ENCODE measurements around the gene FLT3.

Gene FLT3

GRCh38 chr13:27970382-27971235, 129.8 kb downstream of the FLT3 start:
- Histone ChIP-seq H3K9ac (ENCODE audit: low read length) (no peak overlapping the region), H3K4me3 (ENCODE audit: low read length) (peak overlapping the region; percentile 25), H3K27ac (ENCODE audit: low read depth, low read length) (no peak overlapping the region), H3K27me3 (ENCODE audit: control insufficient read depth, insufficient read depth, low read length) (peaks cover 25% of the 10 kb centered on the region), H3K4me1 (ENCODE audit: control insufficient read depth, insufficient read depth, low read length) (no peaks in the 10 kb centered on the region), H3K36me3 (ENCODE audit: control insufficient read depth, insufficient read depth, low read length) (no peaks in the 10 kb centered on the region)

- no peaks in the 10 kb centered on the region for H3K4me1 ChIP-seq (ENCODE audit: control insufficient read depth, insufficient read depth, low read length)
- no peaks in the 10 kb centered on the region for H3K36me3 ChIP-seq (ENCODE audit: control insufficient read depth, insufficient read depth, low read length)
- peaks cover 29% of the 10 kb centered on the region for H3K27me3 ChIP-seq (ENCODE audit: control insufficient read depth, insufficient read depth, low read length)
- peak overlapping the region; percentile 25 for H3K4me3 ChIP-seq (ENCODE audit: low read length)
- no peak overlapping the region for H3K9ac ChIP-seq (ENCODE audit: low read length)
- H3K27ac ChIP-seq (ENCODE audit: low read depth, low read length), result no peak overlapping the region
Observed at GRCh38 chr13:27969866-27970229, 130.5 kb downstream of the FLT3 start.

- no peaks in the 10 kb centered on the region for H3K4me1 ChIP-seq (ENCODE audit: control insufficient read depth, insufficient read depth, low read length)
- no peaks in the 10 kb centered on the region for H3K36me3 ChIP-seq (ENCODE audit: control insufficient read depth, insufficient read depth, low read length)
- peak within 1 kb of the TSS; percentile 78 for H3K4me3 ChIP-seq (ENCODE audit: low read length)
- peak within 1 kb of the TSS; percentile 68 for H3K9ac ChIP-seq (ENCODE audit: low read length)
- H3K27me3 ChIP-seq (ENCODE audit: control insufficient read depth, insufficient read depth, low read length), result peaks cover 32% of the 10 kb centered on the region
- H3K27ac ChIP-seq (ENCODE audit: low read depth, low read length), result no peak within 1 kb of the TSS
Observed at GRCh38 chr13:27969082-27969865, 131.1 kb downstream of the FLT3 start, which contains the start of gene CDX2. Gene CDX2, minus strand, starts transcription at chr13:27969315. Its CDS starts 309 bp downstream, at chr13:27969006.

- Histone ChIP-seq H3K36me3 (ENCODE audit: control insufficient read depth, insufficient read depth, low read length) (no peaks in the 10 kb centered on the region), H3K4me1 (ENCODE audit: control insufficient read depth, insufficient read depth, low read length) (no peaks in the 10 kb centered on the region), H3K27ac (ENCODE audit: low read depth, low read length) (no peak overlapping the region), H3K9ac (ENCODE audit: low read length) (peak overlapping the region; percentile 68), H3K27me3 (ENCODE audit: control insufficient read depth, insufficient read depth, low read length) (peaks cover 32% of the 10 kb centered on the region), H3K4me3 (ENCODE audit: low read length) (peak overlapping the region; percentile 78)
Observed at GRCh38 chr13:27968316-27969081, 131.9 kb downstream of the FLT3 start.

- Histone ChIP-seq H3K36me3 (ENCODE audit: control insufficient read depth, insufficient read depth, low read length) (no peaks in the 10 kb centered on the region), H3K27ac (ENCODE audit: low read depth, low read length) (no peak overlapping the region), H3K27me3 (ENCODE audit: control insufficient read depth, insufficient read depth, low read length) (peaks cover 30% of the 10 kb centered on the region), H3K9ac (ENCODE audit: low read length) (peak overlapping the region; percentile 78), H3K4me3 (ENCODE audit: low read length) (peak overlapping the region; percentile 78), H3K4me1 (ENCODE audit: control insufficient read depth, insufficient read depth, low read length) (no peaks in the 10 kb centered on the region)
Observed at GRCh38 chr13:27967736-27968315, 132.6 kb downstream of the FLT3 start.

- no peaks in the 10 kb centered on the region for H3K36me3 ChIP-seq (ENCODE audit: control insufficient read depth, insufficient read depth, low read length)
- H3K27ac ChIP-seq (ENCODE audit: low read depth, low read length), result no peak overlapping the region
- peaks cover 30% of the 10 kb centered on the region for H3K27me3 ChIP-seq (ENCODE audit: control insufficient read depth, insufficient read depth, low read length)
- peak overlapping the region; percentile 78 for H3K9ac ChIP-seq (ENCODE audit: low read length)
- H3K4me1 ChIP-seq (ENCODE audit: control insufficient read depth, insufficient read depth, low read length), result no peaks in the 10 kb centered on the region
- peak overlapping the region; percentile 78 for H3K4me3 ChIP-seq (ENCODE audit: low read length)
Observed at GRCh38 chr13:27967203-27967735, 133.1 kb downstream of the FLT3 start.

GRCh38 chr13:27966641-27967202, 133.7 kb downstream of the FLT3 start:
- peaks cover 31% of the 10 kb centered on the region for H3K27me3 ChIP-seq (ENCODE audit: control insufficient read depth, insufficient read depth, low read length)
- H3K9ac ChIP-seq (ENCODE audit: low read length), result peak overlapping the region; percentile 38
- peak overlapping the region; percentile 78 for H3K4me3 ChIP-seq (ENCODE audit: low read length)
- H3K36me3 ChIP-seq (ENCODE audit: control insufficient read depth, insufficient read depth, low read length), result no peaks in the 10 kb centered on the region
- H3K4me1 ChIP-seq (ENCODE audit: control insufficient read depth, insufficient read depth, low read length), result no peaks in the 10 kb centered on the region
- H3K27ac ChIP-seq (ENCODE audit: low read depth, low read length), result no peak overlapping the region

GRCh38 chr13:27965740-27966640, 134.4 kb downstream of the FLT3 start:
- Histone ChIP-seq H3K4me1 (ENCODE audit: control insufficient read depth, insufficient read depth, low read length) (no peaks in the 10 kb centered on the region), H3K9ac (ENCODE audit: low read length) (peak overlapping the region; percentile 38), H3K36me3 (ENCODE audit: control insufficient read depth, insufficient read depth, low read length) (no peaks in the 10 kb centered on the region), H3K4me3 (ENCODE audit: low read length) (peak overlapping the region; percentile 78), H3K27ac (ENCODE audit: low read depth, low read length) (no peak overlapping the region), H3K27me3 (ENCODE audit: control insufficient read depth, insufficient read depth, low read length) (peaks cover 32% of the 10 kb centered on the region)

- peak overlapping the region; percentile 17 for H3K9ac ChIP-seq (ENCODE audit: low read length)
- peak overlapping the region; percentile 78 for H3K4me3 ChIP-seq (ENCODE audit: low read length)
- H3K27me3 ChIP-seq (ENCODE audit: control insufficient read depth, insufficient read depth, low read length), result peaks cover 33% of the 10 kb centered on the region
- no peak overlapping the region for H3K27ac ChIP-seq (ENCODE audit: low read depth, low read length)
- no peaks in the 10 kb centered on the region for H3K4me1 ChIP-seq (ENCODE audit: control insufficient read depth, insufficient read depth, low read length)
- H3K36me3 ChIP-seq (ENCODE audit: control insufficient read depth, insufficient read depth, low read length), result no peaks in the 10 kb centered on the region
Observed at GRCh38 chr13:27965343-27965739, 135.0 kb downstream of the FLT3 start.

GRCh38 chr13:27964741-27965323, 135.5 kb downstream of the FLT3 start:
- H3K27ac ChIP-seq (ENCODE audit: low read depth, low read length), result no peak overlapping the region
- peaks cover 36% of the 10 kb centered on the region for H3K27me3 ChIP-seq (ENCODE audit: control insufficient read depth, insufficient read depth, low read length)
- H3K36me3 ChIP-seq (ENCODE audit: control insufficient read depth, insufficient read depth, low read length), result no peaks in the 10 kb centered on the region
- peak overlapping the region; percentile 78 for H3K4me3 ChIP-seq (ENCODE audit: low read length)
- no peaks in the 10 kb centered on the region for H3K4me1 ChIP-seq (ENCODE audit: control insufficient read depth, insufficient read depth, low read length)
- H3K9ac ChIP-seq (ENCODE audit: low read length), result no peak overlapping the region
